IMR-90 (cell line): ENCODE results near the gene FTO. TPM values are rescaled to one million over a fixed set of nuclear protein-coding genes. Genes with fewer than 3 reads are reported as not detected.

Experiments used
- ATAC-seq: fragments of 200-7000 bp; cut with Tn5 transposase; 2 replicates; pipeline ENCODE4 v1.9.1; 2020; ENCODE audit warnings: low read depth, mild to moderate bottlenecking, moderate library complexity
- BruUV-seq: library from RNA; stranded (reverse); fragments of 400-500 nt; replicated peaks from 2 replicates; lab custom pipeline; 2021; lab: Mats Ljungman, UMichigan
- CTCF ChIA-PET: fragments of 300-600 bp; formaldehyde crosslinking; extraction: SDS; loops from one replicate; lab custom pipeline; 2021; ENCODE audit warnings: antibody characterized with exemption; lab: Yijun Ruan, JAX
- POLR2A ChIA-PET: fragments of 300-600 bp; sonication (Branson Sonifier 250); formaldehyde crosslinking; loops from one replicate; lab custom pipeline; 2022; ENCODE audit warnings: antibody characterized with exemption; ENCODE audit not compliant: unreplicated experiment; lab: Charles Lee
- DNase-seq: peaks from one replicate; pipeline ENCODE4 v3.0.0; 2013
- H2AFZ ChIP-seq: replicated peaks from 2 replicates; pipeline ENCODE3; 2013; ENCODE audit warnings: low read length, mild to moderate bottlenecking; ENCODE audit not compliant: poor library complexity
- H2AK5ac ChIP-seq: 2 replicates; pipeline ENCODE4 v1.6.1; 2013; ENCODE audit warnings: low read depth, low read length, inconsistent platforms
- H2AK9ac ChIP-seq: replicated peaks from 2 replicates; pipeline ENCODE3; 2013; ENCODE audit warnings: mild to moderate bottlenecking, low read depth, low read length, moderate library complexity; ENCODE audit not compliant: poor library complexity
- H2BK120ac ChIP-seq: 2 replicates; pipeline ENCODE4 v1.6.1; 2013; ENCODE audit warnings: low read depth, low read length, inconsistent platforms
- H2BK15ac ChIP-seq: 3 replicates; pipeline ENCODE4 v1.6.1; 2013; ENCODE audit warnings: low read depth, low read length, inconsistent platforms
- H2BK20ac ChIP-seq: 2 replicates; pipeline ENCODE4 v1.6.1; 2013; ENCODE audit warnings: low read depth, mild to moderate bottlenecking, inconsistent platforms, low read length, moderate library complexity
- H2BK5ac ChIP-seq: 2 replicates; pipeline ENCODE4 v1.6.1; 2013; ENCODE audit warnings: mild to moderate bottlenecking, low read depth, low read length, inconsistent platforms; ENCODE audit not compliant: poor library complexity, severe bottlenecking
- H3K14ac ChIP-seq: replicated peaks from 2 replicates; pipeline ENCODE4 v1.6.1; 2013; ENCODE audit warnings: low read depth, low read length, inconsistent platforms
- H3K18ac ChIP-seq: 2 replicates; pipeline ENCODE4 v1.6.1; 2013; ENCODE audit warnings: low read depth, low read length, control low read depth
- H3K23ac ChIP-seq: 2 replicates; pipeline ENCODE4 v1.6.1; 2013; ENCODE audit warnings: low read depth, low read length, inconsistent platforms
- H3K27ac ChIP-seq: 2 replicates; pipeline ENCODE4 v1.5.1; 2013; ENCODE audit warnings: mild to moderate bottlenecking, control low read depth, low read length; ENCODE audit not compliant: insufficient read depth
- H3K27me3 ChIP-seq: 2 replicates; pipeline ENCODE4 v1.6.1; 2013; ENCODE audit warnings: low read length; ENCODE audit not compliant: control insufficient read depth, insufficient read depth
- H3K36me3 ChIP-seq: 2 replicates; pipeline ENCODE4 v1.6.1; 2013; ENCODE audit warnings: low read length, mixed read lengths; ENCODE audit not compliant: control insufficient read depth, insufficient read depth
- H3K4ac ChIP-seq: 2 replicates; pipeline ENCODE4 v1.6.1; 2013; ENCODE audit warnings: low read depth, low read length, inconsistent platforms
- H3K4me1 ChIP-seq: 2 replicates; pipeline ENCODE4 v1.6.1; 2013; ENCODE audit warnings: low read length, mixed read lengths; ENCODE audit not compliant: control insufficient read depth, insufficient read depth
- H3K4me2 ChIP-seq: 2 replicates; pipeline ENCODE4 v1.6.1; 2013; ENCODE audit warnings: low read depth, mild to moderate bottlenecking, control low read depth, low read length, moderate library complexity
- H3K4me3 ChIP-seq: 2 replicates; pipeline ENCODE4 v1.5.1; 2013; ENCODE audit warnings: low read depth, mild to moderate bottlenecking, control low read depth, low read length, moderate library complexity; ENCODE audit not compliant: insufficient read depth
- H3K56ac ChIP-seq: 2 replicates; pipeline ENCODE4 v1.6.1; 2013; ENCODE audit warnings: low read length, inconsistent platforms; ENCODE audit not compliant: insufficient read depth; ENCODE audit errors: extremely low read depth
- H3K79me1 ChIP-seq, 2 experiments: 2 replicates each; pipeline ENCODE4 v1.6.1; 2013; ENCODE audit warnings: low read length in 2 of 2, inconsistent platforms in 1 of 2, low read depth in 1 of 2
- H3K9ac ChIP-seq: 2 replicates; pipeline ENCODE4 v1.6.1; 2013; ENCODE audit warnings: low read depth, low read length, control low read depth
- H3K9me1 ChIP-seq: 2 replicates; pipeline ENCODE4 v1.6.1; 2013; ENCODE audit warnings: low read length, inconsistent platforms; ENCODE audit not compliant: insufficient read depth
- H3K9me3 ChIP-seq: 2 replicates; pipeline ENCODE4 v1.6.1; 2013; ENCODE audit warnings: low read length; ENCODE audit not compliant: control insufficient read depth, insufficient read depth
- H4K20me1 ChIP-seq: 2 replicates; pipeline ENCODE4 v1.6.1; 2013; ENCODE audit warnings: low read length, inconsistent platforms; ENCODE audit not compliant: insufficient read depth
- H4K5ac ChIP-seq: 2 replicates; pipeline ENCODE4 v1.6.1; 2013; ENCODE audit warnings: mild to moderate bottlenecking, low read depth, low read length, control low read depth
- H4K8ac ChIP-seq, 2 experiments: 2 replicates each; pipeline ENCODE4 v1.6.1; 2013; ENCODE audit warnings: low read depth in 2 of 2, low read length in 2 of 2, control low read depth in 1 of 2, inconsistent platforms in 1 of 2
- H4K91ac ChIP-seq: 2 replicates; pipeline ENCODE4 v1.6.1; 2013; ENCODE audit warnings: low read depth, low read length, inconsistent platforms; ENCODE audit not compliant: insufficient read depth
- BHLHE40 ChIP-seq: fragments of 150-350 bp; IDR thresholded peaks from 2 replicates; pipeline ENCODE4 v1.6.1; 2016; ENCODE audit warnings: mild to moderate bottlenecking, low read depth, low read length
- CEBPB ChIP-seq: IDR thresholded peaks from 2 replicates; pipeline ENCODE4 v1.6.1; 2012; ENCODE audit warnings: low read depth, low read length, improper control_type of control experiment
- CHD1 ChIP-seq: IDR thresholded peaks from 2 replicates; pipeline ENCODE4 v1.6.1; 2012; ENCODE audit warnings: low read depth, low read length, improper control_type of control experiment
- FOS ChIP-seq: fragments of 150-350 bp; IDR thresholded peaks from 2 replicates; pipeline ENCODE4 v1.6.1; 2016; ENCODE audit warnings: low read depth, low read length
- MAFK ChIP-seq: IDR thresholded peaks from 2 replicates; pipeline ENCODE4 v1.6.1; 2012; ENCODE audit warnings: low read depth, low read length, improper control_type of control experiment
- MAZ ChIP-seq: IDR thresholded peaks from 2 replicates; pipeline ENCODE4 v1.6.1; 2012; ENCODE audit warnings: low read depth, mild to moderate bottlenecking, low read length, improper control_type of control experiment, moderate library complexity, borderline replicate concordance
- MXI1 ChIP-seq: IDR thresholded peaks from 2 replicates; pipeline ENCODE4 v1.6.1; 2012; ENCODE audit warnings: low read depth, mild to moderate bottlenecking, low read length, moderate library complexity, borderline replicate concordance
- NFE2L2 ChIP-seq: fragments of 150-350 bp; IDR thresholded peaks from 2 replicates; pipeline ENCODE4 v1.6.1; 2016; ENCODE audit warnings: low read depth, mild to moderate bottlenecking, low read length
- POLR2A ChIP-seq: IDR thresholded peaks from 2 replicates; pipeline ENCODE4 v1.6.1; 2012; ENCODE audit warnings: mild to moderate bottlenecking, low read depth, low read length
- RAD21 ChIP-seq: IDR thresholded peaks from 2 replicates; pipeline ENCODE4 v1.6.1; 2012; ENCODE audit warnings: low read length, improper control_type of control experiment
- RCOR1 ChIP-seq: IDR thresholded peaks from 2 replicates; pipeline ENCODE4 v1.6.1; 2012; ENCODE audit warnings: mild to moderate bottlenecking, low read length, improper control_type of control experiment; ENCODE audit not compliant: insufficient replicate concordance
- RFX5 ChIP-seq: IDR thresholded peaks from 2 replicates; pipeline ENCODE4 v1.8.0; 2012; ENCODE audit warnings: low read depth, mild to moderate bottlenecking, low read length, moderate library complexity
- SMC3 ChIP-seq: fragments of 150-350 bp; IDR thresholded peaks from 2 replicates; pipeline ENCODE4 v1.6.1; 2016; ENCODE audit warnings: low read depth, mild to moderate bottlenecking, antibody characterized with exemption, low read length, moderate library complexity
- WGBS, 2 experiments: methylation state at CpG; one replicate each; pipeline versions ENCODE4 v1.1.5 to v1.1.7; 2013; ENCODE audit warnings: missing lambda C conversion rate in 2 of 2; ENCODE audit not compliant: insufficient read length in 1 of 2; ENCODE audit errors: extremely low coverage in 2 of 2; 5-methylcytosine and 5-hydroxymethylcytosine counted together
- dilution Hi-C: fragments of 300-500 bp; cut with HindIII; formaldehyde crosslinking; loops from one replicate; pipeline ENCODE4 v1.14.3; 2018; ENCODE audit warnings: low sequenced_read_pairs; ENCODE audit not compliant: unreplicated experiment
- in situ Hi-C: fragments of 300-500 bp; cut with MboI; formaldehyde crosslinking; loops from 3 replicates; pipeline ENCODE4 v1.14.3; 2019; ENCODE audit warnings: low sequenced_read_pairs, inconsistent platforms, mixed read lengths
- intact Hi-C: fragments of 100-400 bp; cut with micrococcal nuclease; formaldehyde crosslinking; loops from 2 replicates; pipeline ENCODE4 v1.10.0; 2022
- polyA plus RNA-seq, 3 experiments: library from polyadenylated mRNA; depleted of rRNA; stranded (reverse); fragments of >200 nt; gene quantifications; 2 replicates each; pipeline ENCODE4 v1.2.3, GENCODE V29; 2012; ENCODE audit warnings: low replicate concordance in 1 of 3
- total RNA-seq: library from RNA; depleted of rRNA; stranded (reverse); fragments of >200 nt; gene quantifications from 2 replicates; pipeline ENCODE4 v1.2.3, GENCODE V29; 2012
- TF ChIP-seq, protein P1 (sequence below): fragments of 150-350 bp; IDR thresholded peaks from 2 replicates; pipeline ENCODE4 v1.6.1; 2017; ENCODE audit warnings: mild to moderate bottlenecking, antibody characterized with exemption, low read length, low read depth
- TF ChIP-seq, protein P2 (sequence below): fragments of 150-350 bp; IDR thresholded peaks from 2 replicates; pipeline ENCODE4 v1.6.1; 2016; ENCODE audit warnings: low read depth, mild to moderate bottlenecking, low read length, moderate library complexity, borderline replicate concordance
- TF ChIP-seq, protein P3 (sequence below): conservative IDR thresholded peaks from 2 replicates; pipeline ENCODE4 v1.5.1; 2012; ENCODE audit warnings: mild to moderate bottlenecking, low read depth, low read length, improper control_type of control experiment

The FTO gene
- total and polyA plus RNA-seq, 2 of the 4 experiments (the other 2 are of a cell fraction) = 70.3 to 132 TPM

DNA sequence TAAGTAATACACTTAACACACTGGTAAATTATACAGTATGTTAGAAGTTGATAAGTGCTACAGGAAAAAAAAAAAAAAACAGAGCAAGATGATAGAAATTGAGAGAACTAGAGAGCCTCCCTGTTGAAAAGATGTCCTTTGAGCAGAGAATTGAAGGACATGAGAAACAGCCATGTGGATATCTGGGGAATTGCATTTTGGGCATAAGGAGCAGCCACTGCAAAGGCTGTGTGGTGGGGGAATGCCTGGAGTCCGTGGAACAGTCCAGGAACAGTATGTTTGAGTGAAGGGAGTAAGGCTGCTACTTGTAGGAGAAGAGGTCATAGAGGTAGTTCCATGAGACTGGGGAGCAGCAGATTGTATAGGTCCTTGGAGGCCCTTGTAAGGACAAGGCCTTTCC is 178.4 kb downstream of the FTO start:
- Histone ChIP-seq H3K9me1 (0 out of 2 replicates have a peak, but pooled peaks cover 4% of the 10 kb centered on the region), H3K4me1 (no peaks in the 10 kb centered on the region; the same call in 1 of the 2 replicates), H3K4me3 (no peak overlapping the region), H3K14ac (no peak overlapping the region), H3K9ac (no peak overlapping the region), H3K4me2 (no peak overlapping the region), H2BK120ac (no peak overlapping the region), H3K56ac (no peak overlapping the region), H2AK9ac (no peak overlapping the region), H2AK5ac (no peak overlapping the region), H4K5ac (no peak overlapping the region), H3K27me3 (no peaks in the 10 kb centered on the region), H3K27ac (no peak overlapping the region; the same call in 1 of the 2 replicates), H4K8ac (no peak overlapping the region), H2BK15ac (no peak overlapping the region), H3K18ac (no peak overlapping the region; the same call in 1 of the 2 replicates), H3K23ac (no peak overlapping the region), H4K91ac (no peak overlapping the region), H3K9me3 (no peaks in the 10 kb centered on the region), H3K79me1 (no peaks in the 10 kb centered on the region; a peak in 1 of 4 replicates), H2AFZ (no peak overlapping the region), H4K20me1 (no peaks in the 10 kb centered on the region), H3K4ac (no peak overlapping the region), H2BK5ac (no peak overlapping the region), H3K36me3 (peaks cover 5% of the 10 kb centered on the region), H2BK20ac (no peak overlapping the region)
- POLR2A ChIA-PET = no interaction called here
- WGBS, 2 experiments = no CpG with 5 or more reads among the region's 1 CpG
- ATAC-seq (no peak), DNase-seq (no peak)
- dilution Hi-C loops (no loop called here), in situ Hi-C loops (loop anchor here (25.0 kb wide), 1 partner anchor 1055 kb away; the partner anchor contains the start of gene IRX5), intact Hi-C loops (no loop called here)
- BruUV-seq = no TSS peak
- CTCF ChIA-PET = interaction anchor here (0.5 kb wide), 1 partner anchor 67 kb away, joined by 3 read pairs; no protein-coding TSS in a partner anchor
- no peak for TF ChIP-seq CEBPB
- no peak for TF ChIP-seq POLR2A
- TF ChIP-seq RFX5 = no peak
- TF ChIP-seq MAFK = no peak
- TF ChIP-seq MXI1 = no peak
- no peak for TF ChIP-seq CHD1
- TF ChIP-seq MAZ = no peak
- TF ChIP-seq, protein P1, sequence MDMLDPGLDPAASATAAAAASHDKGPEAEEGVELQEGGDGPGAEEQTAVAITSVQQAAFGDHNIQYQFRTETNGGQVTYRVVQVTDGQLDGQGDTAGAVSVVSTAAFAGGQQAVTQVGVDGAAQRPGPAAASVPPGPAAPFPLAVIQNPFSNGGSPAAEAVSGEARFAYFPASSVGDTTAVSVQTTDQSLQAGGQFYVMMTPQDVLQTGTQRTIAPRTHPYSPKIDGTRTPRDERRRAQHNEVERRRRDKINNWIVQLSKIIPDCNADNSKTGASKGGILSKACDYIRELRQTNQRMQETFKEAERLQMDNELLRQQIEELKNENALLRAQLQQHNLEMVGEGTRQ = no peak
- TF ChIP-seq, protein P2, sequence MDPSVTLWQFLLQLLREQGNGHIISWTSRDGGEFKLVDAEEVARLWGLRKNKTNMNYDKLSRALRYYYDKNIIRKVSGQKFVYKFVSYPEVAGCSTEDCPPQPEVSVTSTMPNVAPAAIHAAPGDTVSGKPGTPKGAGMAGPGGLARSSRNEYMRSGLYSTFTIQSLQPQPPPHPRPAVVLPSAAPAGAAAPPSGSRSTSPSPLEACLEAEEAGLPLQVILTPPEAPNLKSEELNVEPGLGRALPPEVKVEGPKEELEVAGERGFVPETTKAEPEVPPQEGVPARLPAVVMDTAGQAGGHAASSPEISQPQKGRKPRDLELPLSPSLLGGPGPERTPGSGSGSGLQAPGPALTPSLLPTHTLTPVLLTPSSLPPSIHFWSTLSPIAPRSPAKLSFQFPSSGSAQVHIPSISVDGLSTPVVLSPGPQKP = no peak
- TF ChIP-seq RAD21 = no peak
- TF ChIP-seq SMC3 = no peak
- TF ChIP-seq, protein P3, sequence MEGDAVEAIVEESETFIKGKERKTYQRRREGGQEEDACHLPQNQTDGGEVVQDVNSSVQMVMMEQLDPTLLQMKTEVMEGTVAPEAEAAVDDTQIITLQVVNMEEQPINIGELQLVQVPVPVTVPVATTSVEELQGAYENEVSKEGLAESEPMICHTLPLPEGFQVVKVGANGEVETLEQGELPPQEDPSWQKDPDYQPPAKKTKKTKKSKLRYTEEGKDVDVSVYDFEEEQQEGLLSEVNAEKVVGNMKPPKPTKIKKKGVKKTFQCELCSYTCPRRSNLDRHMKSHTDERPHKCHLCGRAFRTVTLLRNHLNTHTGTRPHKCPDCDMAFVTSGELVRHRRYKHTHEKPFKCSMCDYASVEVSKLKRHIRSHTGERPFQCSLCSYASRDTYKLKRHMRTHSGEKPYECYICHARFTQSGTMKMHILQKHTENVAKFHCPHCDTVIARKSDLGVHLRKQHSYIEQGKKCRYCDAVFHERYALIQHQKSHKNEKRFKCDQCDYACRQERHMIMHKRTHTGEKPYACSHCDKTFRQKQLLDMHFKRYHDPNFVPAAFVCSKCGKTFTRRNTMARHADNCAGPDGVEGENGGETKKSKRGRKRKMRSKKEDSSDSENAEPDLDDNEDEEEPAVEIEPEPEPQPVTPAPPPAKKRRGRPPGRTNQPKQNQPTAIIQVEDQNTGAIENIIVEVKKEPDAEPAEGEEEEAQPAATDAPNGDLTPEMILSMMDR = no peak
- TF ChIP-seq FOS = no peak
- TF ChIP-seq NFE2L2 = no peak
- no peak for TF ChIP-seq RCOR1
- TF ChIP-seq BHLHE40 = no peak
